Activated CD4-positive, alpha-beta memory T cell treated with anti-CD3 and anti-CD28 coated beads, Interleukin-2, amount 10 ng/mL, durations not matched to agents 7 days and 5 days (primary cell): Measurements from ENCODE around the gene FOXP3. TPM values are rescaled to one million over a fixed set of nuclear protein-coding genes. Genes with fewer than 3 reads are reported as not detected.
"Not testable (repeated sequence)": the region's sequence is repeated elsewhere in the genome, so short reads cannot be mapped to it uniquely, and the experiment has no call there.

Source experiments
- CTCF ChIA-PET: fragments of 350-600 bp; sonication (Branson Sonifier 250); formaldehyde crosslinking; loops from one replicate; lab custom pipeline; 2021; ENCODE audit warnings: antibody characterized with exemption, inconsistent platforms; lab: Charles Lee
- POLR2A ChIA-PET: fragments of 350-600 bp; sonication (Branson Sonifier 250); formaldehyde crosslinking; loops from one replicate; lab custom pipeline; 2021; ENCODE audit warnings: antibody characterized with exemption; lab: Charles Lee
- DNase-seq: peaks from one replicate; pipeline ENCODE4 v3.0.0-alpha.2; 2020
- H3K27ac Mint-ChIP-seq: one replicate; pipeline ENCODE4 v1.8.0; 2021; ENCODE audit warnings: mild to moderate bottlenecking, mixed read lengths
- H3K27me3 Mint-ChIP-seq: one replicate; pipeline ENCODE4 v1.8.0; 2021; ENCODE audit warnings: mixed read lengths
- H3K36me3 Mint-ChIP-seq: one replicate; pipeline ENCODE4 v1.8.0; 2021; ENCODE audit warnings: low read depth, mixed read lengths
- H3K4me1 Mint-ChIP-seq: one replicate; pipeline ENCODE4 v1.8.0; 2021; ENCODE audit warnings: mixed read lengths
- H3K4me3 Mint-ChIP-seq: one replicate; pipeline ENCODE4 v1.8.0; 2021; ENCODE audit warnings: mild to moderate bottlenecking, mixed read lengths
- H3K9me3 Mint-ChIP-seq: one replicate; pipeline ENCODE4 v1.8.0; 2021; ENCODE audit warnings: mixed read lengths
- total RNA-seq, 2 experiments: library from RNA; stranded (reverse); gene quantifications; one replicate each; pipeline ENCODE4 v1.2.3, GENCODE V29; 2021

The FOXP3 gene, protein sequence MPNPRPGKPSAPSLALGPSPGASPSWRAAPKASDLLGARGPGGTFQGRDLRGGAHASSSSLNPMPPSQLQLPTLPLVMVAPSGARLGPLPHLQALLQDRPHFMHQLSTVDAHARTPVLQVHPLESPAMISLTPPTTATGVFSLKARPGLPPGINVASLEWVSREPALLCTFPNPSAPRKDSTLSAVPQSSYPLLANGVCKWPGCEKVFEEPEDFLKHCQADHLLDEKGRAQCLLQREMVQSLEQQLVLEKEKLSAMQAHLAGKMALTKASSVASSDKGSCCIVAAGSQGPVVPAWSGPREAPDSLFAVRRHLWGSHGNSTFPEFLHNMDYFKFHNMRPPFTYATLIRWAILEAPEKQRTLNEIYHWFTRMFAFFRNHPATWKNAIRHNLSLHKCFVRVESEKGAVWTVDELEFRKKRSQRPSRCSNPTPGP
- 10 to 100 TPM; 18.4 to 19.1 TPM for total RNA-seq

GRCh38 chrX:49264460-49264859, at the start of gene FOXP3:
Gene FOXP3, minus strand, starts transcription at chrX:49264710. Its CDS starts 6,205 bp downstream, at chrX:49258505.
- H3K9me3 Mint-ChIP-seq = no peaks in the 10 kb centered on the region
- H3K36me3 Mint-ChIP-seq = peaks cover 19% of the 10 kb centered on the region
- POLR2A ChIA-PET = interaction anchor here (0.8 to 2.6 kb wide), 4 partner anchors 8 to 29 kb away, joined by 3 to 25 read pairs (median 5); partner anchors contain the start of gene CCDC22
- no peaks in the 10 kb centered on the region for H3K27me3 Mint-ChIP-seq
- H3K27ac Mint-ChIP-seq = peak within 1 kb of the TSS; percentile 70
- peaks cover 49% of the 10 kb centered on the region for H3K4me1 Mint-ChIP-seq
- H3K4me3 Mint-ChIP-seq = peak within 1 kb of the TSS; percentile 74
- CTCF ChIA-PET = interaction anchor here (1.5 to 1.7 kb wide), 2 partner anchors 72 kb away, joined by 4 to 5 read pairs; no protein-coding TSS in a partner anchor
- no peak for DNase-seq

DNA sequence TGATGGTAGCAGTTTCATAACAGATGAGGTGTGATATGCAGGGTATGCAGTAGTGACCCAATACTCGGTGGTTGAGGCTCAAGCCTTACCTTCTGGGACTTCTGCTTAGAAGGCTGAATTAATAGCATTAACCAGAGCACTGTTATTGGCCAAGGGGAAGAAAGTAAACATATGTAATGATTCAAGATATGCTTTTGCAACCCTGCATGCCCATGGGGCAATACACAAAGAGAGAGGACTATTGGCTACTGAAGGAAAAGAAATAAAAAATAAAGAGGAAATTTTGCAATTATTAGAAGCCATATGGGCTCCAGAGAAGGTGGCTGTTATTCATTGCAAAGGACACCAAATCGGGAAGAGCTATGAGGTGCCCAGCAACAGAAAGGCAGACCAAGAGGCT, 47.7 kb upstream of the FOXP3 start:
- Mint-ChIP-seq H3K4me3 (no peak overlapping the region), H3K9me3 (no peaks in the 10 kb centered on the region), H3K36me3 (no peaks in the 10 kb centered on the region), H3K4me1 (peaks cover 16% of the 10 kb centered on the region), H3K27me3 (peaks cover 32% of the 10 kb centered on the region), H3K27ac (no peak overlapping the region)
- no peak for DNase-seq
- POLR2A ChIA-PET = no interaction called here
- CTCF ChIA-PET = no interaction called here

DNA sequence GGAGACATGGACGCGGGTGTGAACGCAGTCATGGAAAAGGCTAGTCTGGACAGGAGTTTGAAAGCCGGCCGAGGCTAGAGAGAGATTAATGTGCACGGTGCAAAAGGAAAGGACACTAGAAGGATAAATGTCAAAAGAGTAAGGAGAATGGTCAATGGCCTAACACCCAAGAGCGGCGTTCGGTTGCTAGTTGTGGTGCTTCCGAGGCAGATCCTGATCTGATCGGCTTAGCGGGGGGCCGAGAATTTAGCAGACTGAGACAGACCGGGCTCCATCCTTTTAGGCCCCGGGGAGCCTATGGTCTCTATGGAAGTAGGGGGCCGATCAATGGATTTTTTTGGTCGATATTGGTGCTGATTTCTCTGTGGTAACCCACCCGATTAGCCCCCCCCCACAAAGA, 45.9 kb upstream of the FOXP3 start:
- Mint-ChIP-seq H3K4me3 (no peak overlapping the region), H3K9me3 (no peaks in the 10 kb centered on the region), H3K4me1 (peaks cover 16% of the 10 kb centered on the region), H3K27ac (no peak overlapping the region), H3K27me3 (peaks cover 35% of the 10 kb centered on the region), H3K36me3 (no peaks in the 10 kb centered on the region)
- DNase-seq = no peak
- ChIA-PET CTCF (no interaction called here), POLR2A (no interaction called here)

DNA sequence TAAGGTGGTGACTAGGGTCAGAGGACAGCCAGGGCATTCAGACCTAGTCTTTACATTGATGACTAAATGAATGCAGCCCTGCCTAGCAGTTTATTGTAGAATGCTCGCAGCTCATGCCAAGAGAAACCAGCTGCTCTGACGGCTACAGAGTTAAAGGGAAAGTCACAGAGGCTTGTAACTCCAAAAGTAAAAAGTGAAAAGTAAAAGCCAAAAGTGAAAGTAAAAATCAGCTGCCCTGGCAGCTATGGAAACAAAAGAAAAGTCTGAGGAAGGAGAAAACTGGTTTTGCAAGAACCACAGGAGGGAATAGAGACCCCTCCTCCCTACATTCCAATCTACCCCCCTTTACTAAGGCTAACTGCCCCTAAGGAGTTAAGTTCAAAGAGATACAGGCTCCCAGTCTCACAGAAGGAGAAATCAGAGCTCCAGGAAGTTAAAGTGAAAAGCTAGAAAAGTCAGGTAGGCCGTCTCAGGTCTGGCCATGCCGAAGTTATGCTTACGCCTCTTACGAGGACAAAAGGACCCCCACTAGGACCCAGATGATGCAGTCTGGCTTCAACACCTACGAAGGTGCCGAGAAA, 45.0 kb upstream of the FOXP3 start:
- no peaks in the 10 kb centered on the region for H3K9me3 Mint-ChIP-seq
- ChIA-PET POLR2A (no interaction called here), CTCF (no interaction called here)
- H3K27ac Mint-ChIP-seq = peak overlapping the region; percentile 27
- no peak for DNase-seq
- H3K36me3 Mint-ChIP-seq = no peaks in the 10 kb centered on the region
- peaks cover 16% of the 10 kb centered on the region for H3K4me1 Mint-ChIP-seq
- peaks cover 33% of the 10 kb centered on the region for H3K27me3 Mint-ChIP-seq
- peak overlapping the region; percentile 68 for H3K4me3 Mint-ChIP-seq

DNA sequence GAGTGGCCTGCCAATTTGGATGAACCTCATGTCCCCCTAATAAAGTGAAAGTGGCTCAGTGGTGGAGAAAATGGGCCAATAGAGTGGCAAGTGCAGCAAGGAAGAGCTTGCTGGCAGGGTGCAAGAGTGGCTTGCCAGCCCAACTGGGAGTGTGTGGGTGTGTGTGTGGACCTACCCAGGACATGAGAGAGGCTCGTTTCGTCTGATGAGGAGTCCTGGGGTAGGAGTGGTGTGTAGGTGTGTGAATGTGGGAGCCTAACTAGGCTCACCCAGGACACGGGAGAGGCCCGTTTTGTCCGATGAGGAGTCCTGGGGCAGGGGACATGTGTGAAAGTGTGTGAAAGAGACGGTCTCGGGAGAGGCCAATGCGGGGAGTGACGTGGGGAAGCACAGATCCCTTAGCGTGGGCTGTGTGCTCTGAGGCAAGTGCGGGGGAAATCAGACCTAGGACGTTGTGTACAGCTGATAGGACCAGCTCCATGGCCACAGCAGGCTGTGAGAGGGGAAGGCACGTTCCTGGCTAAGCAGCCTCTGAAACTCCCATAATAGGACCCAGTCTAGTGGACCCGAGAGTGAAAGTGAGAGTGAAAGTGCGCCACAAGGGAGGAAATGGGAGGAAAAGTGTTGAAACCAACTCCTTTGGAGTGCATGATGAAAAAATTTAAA, 44.2 kb upstream of the FOXP3 start:
- Mint-ChIP-seq H3K4me1 (peaks cover 16% of the 10 kb centered on the region), H3K4me3 (peak overlapping the region; percentile 68), H3K36me3 (no peaks in the 10 kb centered on the region), H3K27me3 (peaks cover 33% of the 10 kb centered on the region), H3K9me3 (no peaks in the 10 kb centered on the region), H3K27ac (no peak overlapping the region)
- POLR2A ChIA-PET = no interaction called here
- CTCF ChIA-PET = no interaction called here
- no peak for DNase-seq

DNA sequence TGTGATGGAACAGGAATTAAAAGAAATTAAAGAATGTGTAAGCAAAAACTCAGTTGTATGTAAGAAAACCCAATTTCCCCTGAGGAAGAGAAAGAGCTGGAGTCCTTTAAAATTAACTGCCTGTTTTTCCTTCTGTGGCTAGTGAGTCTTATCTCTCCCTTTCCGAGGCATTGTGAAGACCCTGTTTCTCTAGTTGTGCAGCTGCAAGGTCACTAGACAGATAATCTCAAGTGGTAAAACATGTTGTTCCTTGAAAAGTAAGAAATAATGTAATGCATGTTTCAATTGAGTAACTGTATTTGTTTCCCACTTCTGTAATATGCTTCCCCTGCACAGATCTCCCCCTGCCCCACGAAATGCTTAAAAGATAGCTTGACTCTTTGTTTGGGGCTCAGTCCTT, 43.3 kb upstream of the FOXP3 start:
- H3K27me3 Mint-ChIP-seq = peaks cover 33% of the 10 kb centered on the region
- CTCF ChIA-PET, DNase-seq, H3K36me3 Mint-ChIP-seq, POLR2A ChIA-PET, H3K27ac Mint-ChIP-seq, H3K9me3 Mint-ChIP-seq, H3K4me3 Mint-ChIP-seq: not testable (repeated sequence)
- peaks cover 16% of the 10 kb centered on the region for H3K4me1 Mint-ChIP-seq

DNA sequence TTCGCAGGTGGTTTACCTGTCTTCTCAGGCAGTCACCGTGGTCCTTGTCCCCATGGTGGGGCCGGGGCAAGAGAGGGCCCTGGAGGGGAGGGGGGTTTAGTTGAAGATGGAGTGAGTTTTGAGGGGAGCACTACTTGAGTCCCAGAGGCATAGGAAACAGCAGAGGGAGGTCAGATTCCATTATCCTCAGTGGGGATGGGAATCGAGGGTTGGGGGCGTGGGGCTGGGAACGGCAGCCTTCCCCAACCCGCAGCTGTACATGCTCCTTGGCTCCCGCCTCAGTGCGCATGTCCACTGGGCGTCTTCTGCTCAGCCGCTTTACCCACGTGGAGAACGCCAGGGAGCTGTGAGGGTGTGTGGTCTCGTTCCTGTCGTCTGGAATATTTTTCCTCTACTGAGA, 38.8 kb upstream of the FOXP3 start, which contains the start of gene GAGE10:
GAGE10 (plus strand) TSS at position 301 of the 400 bp plus-strand sequence. CDS start 1,214 bp downstream, outside the sequence.
- CTCF ChIA-PET = no interaction called here
- POLR2A ChIA-PET = no interaction called here

GRCh38 chrX:49300703-49301102, 36.2 kb upstream of the FOXP3 start:
- Mint-ChIP-seq H3K4me1 (no peaks in the 10 kb centered on the region), H3K27me3 (peaks cover 6% of the 10 kb centered on the region), H3K27ac (no peak overlapping the region), H3K9me3 (no peaks in the 10 kb centered on the region), H3K36me3 (no peaks in the 10 kb centered on the region), H3K4me3 (no peak overlapping the region)
- DNase-seq = no peak
- ChIA-PET POLR2A (interaction anchor here (1.0 kb wide), 1 partner anchor 19 kb away, joined by 3 read pairs; no protein-coding TSS in a partner anchor), CTCF (no interaction called here)

More for the DNA sequence above, 38.8 kb upstream of the FOXP3 start, which contains the start of gene GAGE10:
- peaks cover under 1% of the 10 kb centered on the region for H3K4me1 Mint-ChIP-seq
- no peaks in the 10 kb centered on the region for H3K36me3 Mint-ChIP-seq
- no peak within 1 kb of the TSS for H3K4me3 Mint-ChIP-seq
- no peaks in the 10 kb centered on the region for H3K9me3 Mint-ChIP-seq
- no peak within 1 kb of the TSS for H3K27ac Mint-ChIP-seq
- H3K27me3 Mint-ChIP-seq = peaks cover 11% of the 10 kb centered on the region
- DNase-seq = no peak

DNA sequence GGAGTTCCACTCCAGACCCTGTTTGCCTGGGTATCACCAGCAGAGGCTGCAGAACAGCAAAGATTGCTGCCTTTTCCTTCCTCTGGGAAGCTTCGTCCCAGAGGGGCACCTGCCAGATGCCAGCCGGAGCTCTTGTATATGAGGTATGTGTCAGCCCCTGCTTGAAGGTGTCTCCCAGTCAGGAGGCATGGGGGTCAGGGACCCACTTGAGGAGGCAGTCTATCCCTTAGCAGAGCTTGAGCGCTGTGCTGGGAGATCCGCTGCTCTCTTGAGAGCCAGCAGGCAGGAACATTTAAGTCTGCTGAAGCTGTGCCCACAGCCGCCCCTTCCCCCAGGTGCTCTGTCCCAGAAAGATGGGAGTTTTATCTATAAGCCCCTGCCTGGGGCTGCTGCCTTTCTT, 34.8 kb upstream of the FOXP3 start:
- H3K27me3 Mint-ChIP-seq, POLR2A ChIA-PET: not testable (repeated sequence)

DNA sequence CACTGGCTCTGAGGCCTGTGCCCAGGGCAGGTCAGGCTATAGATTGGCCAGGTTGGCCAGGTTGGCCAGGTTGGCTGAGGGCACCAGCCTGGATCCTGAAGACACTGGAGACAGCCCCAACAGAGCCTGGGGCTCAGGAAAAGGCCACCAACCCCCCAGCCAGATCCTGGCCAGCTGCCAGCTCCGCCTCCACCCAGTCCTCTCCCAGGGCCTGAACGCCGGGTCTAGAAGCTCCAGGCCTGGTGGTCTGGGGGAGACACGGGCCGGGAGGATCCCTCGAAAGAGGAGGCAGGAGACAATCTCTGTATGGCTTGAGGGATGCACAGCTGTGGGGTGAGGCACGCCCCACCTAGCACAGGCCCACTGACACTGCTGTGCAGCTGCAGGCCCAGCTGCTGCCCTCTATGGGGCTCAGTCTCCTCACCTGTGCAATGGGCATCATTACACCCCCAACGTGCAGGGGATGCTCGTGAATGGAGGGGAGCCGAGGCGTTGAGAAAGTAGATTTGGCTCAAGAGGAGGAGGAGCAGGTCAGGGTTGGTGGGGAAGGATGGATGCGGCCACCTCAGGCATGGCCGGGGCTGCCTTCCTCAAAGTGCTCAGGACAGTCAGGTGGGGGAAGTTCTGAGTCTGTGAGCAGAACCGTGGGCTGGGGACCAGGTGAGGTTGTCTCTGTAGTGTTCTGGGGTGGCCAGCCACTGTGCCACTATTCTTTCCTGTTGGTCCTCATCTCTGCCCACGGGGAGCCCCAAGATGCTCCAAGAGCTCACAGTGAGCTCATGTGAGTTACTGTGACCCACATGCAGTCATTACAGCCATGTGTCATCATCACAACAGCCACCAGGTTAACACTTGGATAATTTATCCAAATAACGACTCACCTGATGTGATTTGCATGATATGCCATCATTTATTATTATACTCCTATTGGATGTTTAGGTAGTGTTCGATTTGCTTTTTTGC, 28.2 kb upstream of the FOXP3 start:
- peaks cover 1% of the 10 kb centered on the region for H3K27me3 Mint-ChIP-seq
- POLR2A ChIA-PET = interaction anchor here (1.8 kb wide), 1 partner anchor 12 kb away, joined by 4 read pairs; no protein-coding TSS in a partner anchor
- no peak overlapping the region for H3K27ac Mint-ChIP-seq
- peaks cover 19% of the 10 kb centered on the region for H3K4me1 Mint-ChIP-seq
- no peaks in the 10 kb centered on the region for H3K9me3 Mint-ChIP-seq
- CTCF ChIA-PET = interaction anchor here (1.0 to 1.2 kb wide), 5 partner anchors 12 to 672 kb away, joined by 3 to 4 read pairs (median 3); no protein-coding TSS in a partner anchor
- H3K36me3 Mint-ChIP-seq = peaks cover 1% of the 10 kb centered on the region
- H3K4me3 Mint-ChIP-seq = no peak overlapping the region
- no peak for DNase-seq

More for the DNA sequence above, 34.8 kb upstream of the FOXP3 start:
- DNase-seq, H3K27ac Mint-ChIP-seq, H3K36me3 Mint-ChIP-seq, H3K4me1 Mint-ChIP-seq, H3K4me3 Mint-ChIP-seq, H3K9me3 Mint-ChIP-seq, CTCF ChIA-PET: not testable (repeated sequence)

- H3K27ac Mint-ChIP-seq = no peak overlapping the region
Measured at GRCh38 chrX:49291615-49292337, 27.3 kb upstream of the FOXP3 start.

More at GRCh38 chrX:49291615-49292337, 27.3 kb upstream of the FOXP3 start:
- Mint-ChIP-seq H3K27me3 (peaks cover 1% of the 10 kb centered on the region), H3K4me3 (no peak overlapping the region), H3K36me3 (peaks cover 5% of the 10 kb centered on the region), H3K9me3 (no peaks in the 10 kb centered on the region), H3K4me1 (peaks cover 25% of the 10 kb centered on the region)
- peak; percentile 65 for DNase-seq
- POLR2A ChIA-PET = interaction anchor here (1.8 kb wide), 1 partner anchor 11 kb away, joined by 4 read pairs; no protein-coding TSS in a partner anchor
- CTCF ChIA-PET = interaction anchor here (0.9 to 1.2 kb wide), 6 partner anchors 11 to 671 kb away, joined by 3 to 4 read pairs (median 3); no protein-coding TSS in a partner anchor
